Activated T-helper 1 cell treated with anti-CD3 and anti-CD28 coated beads, Interleukin-2, amount 50 U/mL, for 16 hours (primary cell): ENCODE measurements around the gene ANO6.
"Not testable (repeated sequence)": the region's sequence is repeated elsewhere in the genome, so short reads cannot be mapped to it uniquely, and the experiment has no call there.

Source experiments
- DNase-seq, 2 donors: peaks; one replicate each; pipeline ENCODE4 v3.0.0-alpha.2; 2020; ENCODE audit warnings: low read depth in 1 of 2, low spot score in 1 of 2

The ANO6 gene

GRCh38 chr12:45309836-45310626 lies 94.1 kb downstream of the ANO6 start:
- DNase-seq = no peak

- DNase-seq = no peak
These were observed 94.7 kb downstream of the ANO6 start for GRCh38 chr12:45310627-45310968.

- no peak for DNase-seq
These were observed 96.1 kb downstream of the ANO6 start for GRCh38 chr12:45312012-45312411.

GRCh38 chr12:45314770-45315169 lies 98.9 kb downstream of the ANO6 start:
- DNase-seq = no peak

- no peak for DNase-seq
These were observed 99.6 kb downstream of the ANO6 start for GRCh38 chr12:45315462-45315861.

- DNase-seq = not testable (repeated sequence)
These were observed 101.4 kb downstream of the ANO6 start for GRCh38 chr12:45317261-45317660.

- no peak for DNase-seq
These were observed 106.9 kb downstream of the ANO6 start for GRCh38 chr12:45322810-45323209.

GRCh38 chr12:45324391-45324790 lies 108.5 kb downstream of the ANO6 start:
- no peak for DNase-seq

- no peak for DNase-seq
These were observed 110.6 kb downstream of the ANO6 start for GRCh38 chr12:45326358-45326975.

GRCh38 chr12:45327823-45328383 lies 112.0 kb downstream of the ANO6 start:
- DNase-seq = no peak

- DNase-seq = no peak
These were observed 113.3 kb downstream of the ANO6 start for GRCh38 chr12:45329238-45329637.

GRCh38 chr12:45329702-45330101 lies 113.8 kb downstream of the ANO6 start:
- no peak for DNase-seq

GRCh38 chr12:45331552-45331951 lies 115.7 kb downstream of the ANO6 start:
- no peak for DNase-seq

- no peak for DNase-seq
These were observed 118.5 kb downstream of the ANO6 start for GRCh38 chr12:45334396-45334795.

GRCh38 chr12:45336331-45336730 lies 120.4 kb downstream of the ANO6 start:
- no peak for DNase-seq

GRCh38 chr12:45336762-45337596 lies 121.1 kb downstream of the ANO6 start:
- DNase-seq = no peak

GRCh38 chr12:45337835-45338234 lies 121.9 kb downstream of the ANO6 start:
- no peak for DNase-seq

GRCh38 chr12:45338272-45338671 lies 122.4 kb downstream of the ANO6 start:
- no peak for DNase-seq

GRCh38 chr12:45339035-45339434 lies 123.1 kb downstream of the ANO6 start:
- no peak for DNase-seq

- no peak for DNase-seq
These were observed 126.3 kb downstream of the ANO6 start for GRCh38 chr12:45342171-45342570.

- no peak for DNase-seq
These were observed 127.0 kb downstream of the ANO6 start for GRCh38 chr12:45342848-45343247.
